Epithelial cell of proximal tubule (primary cell): ENCODE data around the gene EXTL1. TPM values are rescaled to one million over a fixed set of nuclear protein-coding genes. Genes with fewer than 3 reads are reported as not detected.

Source experiments
- DNase-seq: peaks from one replicate; pipeline ENCODE4 v3.0.0-alpha.2; 2011; ENCODE audit warnings: low read depth
- H3K4me3 ChIP-seq: 2 replicates; pipeline ENCODE4 v1.5.1; 2011; ENCODE audit warnings: low read depth, mild to moderate bottlenecking, low read length
- CTCF ChIP-seq: conservative IDR thresholded peaks from 2 replicates; pipeline ENCODE4 v1.5.1; 2012; ENCODE audit warnings: low read depth, mild to moderate bottlenecking, low read length
- total RNA-seq: library from RNA; depleted of rRNA; stranded (reverse); fragments of >200 nt; gene quantifications from 2 replicates; pipeline ENCODE4 v1.2.3, GENCODE V29; 2015

Gene EXTL1
- total RNA-seq, 1 donor from 2014 or later, result 0.12 TPM

GRCh38 chr1:26041401-26041800 lies 19.8 kb downstream of the EXTL1 start:
- H3K4me3 ChIP-seq, result no peak overlapping the region
- TF ChIP-seq CTCF, result no peak
- no peak for DNase-seq

- no peak for TF ChIP-seq CTCF
- no peak overlapping the region for H3K4me3 ChIP-seq
- no peak for DNase-seq
These were observed 20.4 kb downstream of the EXTL1 start for GRCh38 chr1:26041978-26042377.

GRCh38 chr1:26043765-26044164 lies 22.2 kb downstream of the EXTL1 start:
- no peak for TF ChIP-seq CTCF
- no peak overlapping the region for H3K4me3 ChIP-seq
- no peak for DNase-seq

- no peak overlapping the region for H3K4me3 ChIP-seq
- TF ChIP-seq CTCF, result no peak
- DNase-seq, result no peak
These were observed 22.8 kb downstream of the EXTL1 start for GRCh38 chr1:26044414-26044813.

GRCh38 chr1:26044971-26045721 lies 23.6 kb downstream of the EXTL1 start:
- H3K4me3 ChIP-seq, result peak overlapping the region; percentile 66
- no peak for TF ChIP-seq CTCF
- DNase-seq, result no peak

GRCh38 chr1:26045722-26046245 lies 24.2 kb downstream of the EXTL1 start, which contains the start of gene SLC30A2:
Gene SLC30A2 (minus strand): TSS chr1:26046118. CDS start chr1:26045896, 222 bp downstream.
- no peak for DNase-seq
- H3K4me3 ChIP-seq, result peak within 1 kb of the TSS; percentile 66
- no peak for TF ChIP-seq CTCF
